Duodenal mucosa (tissue), 2 donors: ENCODE measurements around the gene PUM1.
"Not testable (repeated sequence)": the region's sequence is repeated elsewhere in the genome, so short reads cannot be mapped to it uniquely, and the experiment has no call there.

Experiments used
- H3K27ac ChIP-seq: one replicate; pipeline ENCODE4 v1.7.0; 2013; ENCODE audit warnings: low read depth, low read length
- H3K27me3 ChIP-seq, 2 donors: one replicate each; pipeline ENCODE4 v1.7.0; 2013; ENCODE audit warnings: low read length in 2 of 2, control low read depth in 1 of 2; ENCODE audit not compliant: insufficient read depth in 2 of 2, control insufficient read depth in 1 of 2
- H3K36me3 ChIP-seq, 2 donors: one replicate each; pipeline ENCODE4 v1.7.0; 2013; ENCODE audit warnings: low read length in 2 of 2, control low read depth in 1 of 2; ENCODE audit not compliant: insufficient read depth in 2 of 2, control insufficient read depth in 1 of 2
- H3K4me1 ChIP-seq, 2 donors: one replicate each; pipeline ENCODE4 v1.7.0; 2013; ENCODE audit warnings: low read length in 2 of 2, control low read depth in 1 of 2; ENCODE audit not compliant: insufficient read depth in 2 of 2, control insufficient read depth in 1 of 2
- H3K4me3 ChIP-seq, 2 donors: one replicate each; pipeline ENCODE4 v1.7.0; 2013; ENCODE audit warnings: low read length in 2 of 2, low read depth in 1 of 2
- H3K9ac ChIP-seq, 2 donors: one replicate each; pipeline ENCODE4 v1.7.0; 2013; ENCODE audit warnings: low read length in 2 of 2, low read depth in 1 of 2
- H3K9me3 ChIP-seq, 2 donors: one replicate each; pipeline ENCODE4 v1.7.0; 2013; ENCODE audit warnings: low read length in 2 of 2, control low read depth in 1 of 2; ENCODE audit not compliant: control insufficient read depth in 1 of 2

Gene PUM1

GRCh38 chr1:30936541-30937171, 128.9 kb downstream of the PUM1 start:
- H3K27me3 ChIP-seq: no peaks in the 10 kb centered on the region
- H3K9ac ChIP-seq: no peak overlapping the region
- no peak overlapping the region for H3K4me3 ChIP-seq
- no peaks in the 10 kb centered on the region for H3K9me3 ChIP-seq
- H3K4me1 ChIP-seq: no peaks in the 10 kb centered on the region
- H3K36me3 ChIP-seq: peaks cover 57 to 72% of the 10 kb centered on the region in 2 donors
- no peak overlapping the region for H3K27ac ChIP-seq

- H3K27me3 ChIP-seq, H3K9ac ChIP-seq, H3K27ac ChIP-seq, H3K4me3 ChIP-seq, H3K9me3 ChIP-seq, H3K4me1 ChIP-seq: not testable (repeated sequence)
- H3K36me3 ChIP-seq: peaks cover 51 to 63% of the 10 kb centered on the region in 2 donors
Measured at GRCh38 chr1:30935758-30936157, 129.8 kb downstream of the PUM1 start.

- H3K27me3 ChIP-seq: no peaks in the 10 kb centered on the region
- no peak overlapping the region for H3K27ac ChIP-seq
- H3K4me3 ChIP-seq: no peak overlapping the region
- H3K36me3 ChIP-seq: peaks cover 44 to 52% of the 10 kb centered on the region in 2 donors
- H3K4me1 ChIP-seq: no peaks in the 10 kb centered on the region
- H3K9me3 ChIP-seq: no peaks in the 10 kb centered on the region
- no peak overlapping the region for H3K9ac ChIP-seq
Measured at GRCh38 chr1:30934613-30935012, 130.9 kb downstream of the PUM1 start.

- H3K27me3 ChIP-seq: no peaks in the 10 kb centered on the region
- peaks cover 37 to 44% of the 10 kb centered on the region in 2 donors for H3K36me3 ChIP-seq
- no peaks in the 10 kb centered on the region for H3K9me3 ChIP-seq
- no peak overlapping the region for H3K27ac ChIP-seq
- no peak overlapping the region for H3K9ac ChIP-seq
- H3K4me1 ChIP-seq: no peaks in the 10 kb centered on the region
- H3K4me3 ChIP-seq: no peak overlapping the region
Measured at GRCh38 chr1:30933874-30934252, 131.7 kb downstream of the PUM1 start.

GRCh38 chr1:30930631-30931173, 134.8 kb downstream of the PUM1 start:
- H3K9me3 ChIP-seq: no peaks in the 10 kb centered on the region
- no peak overlapping the region for H3K27ac ChIP-seq
- no peaks in the 10 kb centered on the region for H3K4me1 ChIP-seq
- H3K4me3 ChIP-seq: no peak overlapping the region
- H3K36me3 ChIP-seq: peaks cover 25 to 29% of the 10 kb centered on the region in 2 donors
- no peak overlapping the region for H3K9ac ChIP-seq
- no peaks in the 10 kb centered on the region for H3K27me3 ChIP-seq

GRCh38 chr1:30929944-30930525, 135.5 kb downstream of the PUM1 start:
- H3K9ac ChIP-seq: no peak overlapping the region
- H3K4me1 ChIP-seq: no peaks in the 10 kb centered on the region
- H3K4me3 ChIP-seq: no peak overlapping the region
- no peaks in the 10 kb centered on the region for H3K27me3 ChIP-seq
- H3K27ac ChIP-seq: no peak overlapping the region
- H3K9me3 ChIP-seq: no peaks in the 10 kb centered on the region
- peaks cover 21 to 25% of the 10 kb centered on the region in 2 donors for H3K36me3 ChIP-seq

GRCh38 chr1:30929135-30929889, 136.2 kb downstream of the PUM1 start:
- Histone ChIP-seq H3K36me3 (peaks cover 14 to 17% of the 10 kb centered on the region in 2 donors), H3K27ac (no peak overlapping the region), H3K4me1 (no peaks in the 10 kb centered on the region), H3K4me3 (no peak overlapping the region), H3K27me3 (no peaks in the 10 kb centered on the region), H3K9me3 (no peaks in the 10 kb centered on the region), H3K9ac (no peak overlapping the region)

GRCh38 chr1:30928789-30929134, 136.8 kb downstream of the PUM1 start:
- Histone ChIP-seq H3K4me3 (no peak overlapping the region), H3K36me3 (peaks cover 9 to 12% of the 10 kb centered on the region in 2 donors), H3K27ac (no peak overlapping the region), H3K27me3 (no peaks in the 10 kb centered on the region), H3K4me1 (no peaks in the 10 kb centered on the region), H3K9ac (no peak overlapping the region), H3K9me3 (no peaks in the 10 kb centered on the region)

GRCh38 chr1:30928171-30928570, 137.3 kb downstream of the PUM1 start:
- H3K4me1 ChIP-seq: no peaks in the 10 kb centered on the region
- H3K9ac ChIP-seq: no peak overlapping the region
- peaks cover 3 to 6% of the 10 kb centered on the region in 2 donors for H3K36me3 ChIP-seq
- no peak overlapping the region for H3K4me3 ChIP-seq
- no peaks in the 10 kb centered on the region for H3K27me3 ChIP-seq
- no peaks in the 10 kb centered on the region for H3K9me3 ChIP-seq
- H3K27ac ChIP-seq: no peak overlapping the region

GRCh38 chr1:30927448-30927847, 138.1 kb downstream of the PUM1 start:
- no peak overlapping the region for H3K4me3 ChIP-seq
- H3K4me1 ChIP-seq: no peaks in the 10 kb centered on the region
- H3K27ac ChIP-seq: no peak overlapping the region
- H3K27me3 ChIP-seq: no peaks in the 10 kb centered on the region
- no peaks in the 10 kb centered on the region for H3K9me3 ChIP-seq
- H3K9ac ChIP-seq: no peak overlapping the region
- no peaks in the 10 kb centered on the region for H3K36me3 ChIP-seq
